ENCODE results near the gene JARID2.
A peak's percentile ranks its signal among the peaks of the same experiment; 100 is the strongest.

JARID2 gene

DNA sequence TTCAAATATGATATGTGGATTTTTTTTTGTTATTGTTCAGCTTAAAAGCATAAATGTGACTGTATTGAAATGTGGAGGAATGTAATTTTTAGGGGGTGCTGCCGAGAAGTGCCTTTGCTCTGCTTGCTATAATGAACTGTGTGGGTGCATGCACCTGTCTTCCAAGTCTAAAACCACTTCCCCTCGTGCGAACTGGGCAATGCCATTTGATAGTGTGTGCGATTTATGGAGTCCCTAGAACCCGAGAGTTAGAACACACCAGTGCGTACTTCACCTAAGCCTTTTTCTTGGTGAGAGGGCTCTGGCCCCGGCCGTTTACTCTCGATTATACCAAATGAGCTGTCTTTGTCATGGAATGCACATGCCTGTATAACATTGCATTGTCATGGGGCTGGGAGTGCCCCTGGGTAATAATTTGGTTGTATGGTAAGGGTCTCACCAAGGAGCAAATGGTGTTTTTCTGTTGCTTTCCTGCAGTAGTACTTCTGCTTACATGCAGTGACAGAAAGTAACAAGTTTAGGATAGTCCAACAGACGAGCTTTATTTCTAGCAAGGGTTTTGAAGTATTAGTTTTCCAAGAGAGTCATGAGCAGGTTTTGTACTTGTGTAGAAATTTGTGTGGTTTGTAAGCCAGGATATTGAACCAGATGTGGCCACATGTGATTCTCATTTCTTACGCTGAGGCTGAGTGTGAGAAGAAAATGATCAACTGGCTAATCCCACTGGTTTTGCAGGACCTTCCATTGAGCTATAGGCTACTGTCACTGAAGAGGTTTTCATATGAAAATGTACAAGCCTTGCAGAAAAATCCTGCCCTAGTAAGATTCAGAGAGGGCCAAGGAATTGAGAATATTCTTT lies 244.6 kb downstream of the JARID2 start:
- no peak for DNase-seq (ENCODE audit: low read depth)

GRCh38 chr6:15491255-15491985 lies 245.6 kb downstream of the JARID2 start:
- DNase-seq (ENCODE audit: low read depth), result peak; percentile 76

DNA sequence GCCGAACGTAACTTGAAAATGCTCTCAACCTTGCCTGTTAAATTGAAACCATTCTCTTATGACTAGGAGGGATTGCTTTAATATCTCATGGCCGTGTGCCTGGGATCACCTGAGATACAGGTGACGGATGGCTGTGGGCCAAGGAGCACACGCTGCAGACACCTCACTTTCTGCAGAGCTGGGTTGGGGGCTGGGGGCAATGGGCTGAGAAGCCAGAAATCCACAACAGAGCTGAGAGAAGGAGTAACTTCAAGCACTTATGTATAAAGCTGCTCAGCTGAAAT lies 246.1 kb downstream of the JARID2 start:
- DNase-seq (ENCODE audit: low read depth), result no peak

DNA sequence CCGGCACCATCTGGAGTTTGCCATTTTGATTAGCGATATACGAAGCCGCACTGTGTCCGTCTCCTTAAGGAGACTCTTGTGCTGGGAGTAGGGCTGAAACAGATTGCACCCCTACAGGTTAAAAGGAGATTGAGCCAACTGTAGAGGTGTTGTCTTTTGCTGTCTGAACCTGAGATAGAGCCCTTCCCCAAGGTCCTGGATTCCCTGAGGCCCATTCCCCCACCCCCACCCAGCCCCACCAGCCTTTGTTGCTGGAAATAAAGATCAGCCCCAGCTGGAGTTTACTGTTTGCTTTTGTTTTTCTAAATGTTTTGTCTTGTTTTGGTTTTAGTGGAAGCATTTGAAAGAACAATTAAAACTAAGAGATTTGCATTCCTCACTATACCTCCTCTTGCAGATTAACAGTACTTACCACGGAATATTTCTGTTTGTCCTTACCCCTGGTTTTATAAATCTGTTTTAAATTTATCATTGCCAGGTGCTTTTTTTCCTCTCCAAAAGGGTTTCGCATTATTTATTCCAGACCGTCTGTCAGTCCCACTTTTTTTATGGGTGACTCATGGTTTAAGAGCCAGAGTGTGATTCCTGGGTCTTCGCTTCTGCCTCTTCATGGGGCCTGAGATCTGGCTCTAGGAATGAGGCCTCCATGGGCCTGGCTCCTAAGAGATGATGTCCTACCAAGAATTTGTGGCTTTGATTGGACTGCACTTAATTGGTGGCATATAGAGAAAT lies 247.7 kb downstream of the JARID2 start:
- peak; percentile 72 for DNase-seq (ENCODE audit: low read depth)

DNA sequence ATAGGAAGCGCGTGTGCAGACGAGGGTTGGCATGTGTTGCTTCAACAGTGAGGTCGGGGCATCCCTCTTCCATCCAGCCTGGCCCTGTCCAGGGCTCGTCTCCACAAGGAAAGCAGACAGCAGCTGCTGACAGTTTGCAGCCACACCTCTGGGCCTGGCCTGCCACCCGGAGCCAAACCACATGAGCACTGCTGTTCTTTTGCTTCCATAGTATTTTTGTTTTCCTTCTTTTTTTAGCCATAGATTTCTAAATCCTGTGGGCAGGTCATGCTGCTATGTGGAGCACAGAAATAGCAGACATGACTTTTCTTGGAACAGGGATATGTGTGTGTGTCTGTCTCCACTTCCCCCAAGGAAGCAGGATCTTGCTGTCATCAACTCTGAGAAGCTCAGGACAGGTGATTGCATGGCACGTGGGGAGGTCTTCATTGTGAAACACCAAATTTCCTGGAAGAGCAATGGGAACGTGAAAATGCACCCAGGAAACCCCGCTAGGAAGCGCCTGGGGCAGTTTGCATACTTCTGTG lies 249.6 kb downstream of the JARID2 start:
- DNase-seq (ENCODE audit: low read depth), result peak; percentile 35

DNA sequence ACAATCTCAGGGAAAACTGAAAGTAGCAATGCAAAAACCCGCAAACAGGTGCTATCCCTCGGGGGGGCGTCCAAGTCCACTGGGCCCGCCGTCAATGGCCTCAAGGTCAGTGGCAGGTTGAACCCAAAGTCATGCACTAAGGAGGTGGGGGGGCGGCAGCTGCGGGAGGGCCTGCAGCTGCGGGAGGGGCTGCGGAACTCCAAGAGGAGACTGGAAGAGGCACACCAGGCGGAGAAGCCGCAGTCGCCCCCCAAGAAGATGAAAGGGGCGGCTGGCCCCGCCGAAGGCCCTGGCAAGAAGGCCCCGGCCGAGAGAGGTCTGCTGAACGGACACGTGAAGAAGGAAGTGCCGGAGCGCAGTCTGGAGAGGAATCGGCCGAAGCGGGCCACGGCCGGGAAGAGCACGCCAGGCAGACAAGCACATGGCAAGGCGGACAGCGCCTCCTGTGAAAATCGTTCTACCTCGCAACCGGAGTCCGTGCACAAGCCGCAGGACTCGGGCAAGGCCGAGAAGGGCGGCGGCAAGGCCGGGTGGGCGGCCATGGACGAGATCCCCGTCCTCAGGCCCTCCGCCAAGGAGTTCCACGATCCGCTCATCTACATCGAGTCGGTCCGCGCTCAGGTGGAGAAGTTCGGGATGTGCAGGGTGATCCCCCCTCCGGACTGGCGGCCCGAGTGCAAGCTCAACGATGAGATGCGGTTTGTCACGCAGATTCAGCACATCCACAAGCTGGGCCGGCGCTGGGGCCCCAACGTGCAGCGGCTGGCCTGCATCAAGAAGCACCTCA lies 250.7 kb downstream of the JARID2 start:
- no peak for DNase-seq (ENCODE audit: low read depth)

GRCh38 chr6:15498640-15499039 lies 252.8 kb downstream of the JARID2 start:
- DNase-seq (ENCODE audit: low read depth), result peak; percentile 7

DNA sequence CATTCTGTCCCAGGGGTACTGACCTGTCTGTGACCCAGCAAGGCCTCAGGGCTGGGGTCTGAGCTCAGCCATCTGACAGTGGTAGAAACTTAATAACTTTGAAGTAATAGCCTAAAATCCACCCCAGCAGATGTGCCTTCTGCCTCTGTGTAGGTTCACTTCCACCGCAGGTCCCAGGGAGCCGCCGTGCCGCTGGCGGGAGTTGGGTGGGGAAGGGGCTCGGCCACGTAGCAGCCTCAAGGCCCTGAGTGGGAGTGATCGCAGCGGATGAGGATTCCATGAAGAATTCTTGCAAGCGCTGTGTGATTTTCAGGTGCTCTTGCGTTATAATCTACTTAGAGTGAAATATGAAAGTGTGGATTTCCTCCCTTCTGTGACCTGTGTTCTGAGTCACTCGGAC lies 253.3 kb downstream of the JARID2 start:
- no peak for DNase-seq (ENCODE audit: low read depth)

- DNase-seq (ENCODE audit: low read depth), result no peak
Observed at GRCh38 chr6:15499591-15499990, 253.7 kb downstream of the JARID2 start.

GRCh38 chr6:15500078-15500740 lies 254.3 kb downstream of the JARID2 start:
- no peak for DNase-seq (ENCODE audit: low read depth)

GRCh38 chr6:15500901-15501825 lies 255.3 kb downstream of the JARID2 start:
- no peak for DNase-seq (ENCODE audit: low read depth)

DNA sequence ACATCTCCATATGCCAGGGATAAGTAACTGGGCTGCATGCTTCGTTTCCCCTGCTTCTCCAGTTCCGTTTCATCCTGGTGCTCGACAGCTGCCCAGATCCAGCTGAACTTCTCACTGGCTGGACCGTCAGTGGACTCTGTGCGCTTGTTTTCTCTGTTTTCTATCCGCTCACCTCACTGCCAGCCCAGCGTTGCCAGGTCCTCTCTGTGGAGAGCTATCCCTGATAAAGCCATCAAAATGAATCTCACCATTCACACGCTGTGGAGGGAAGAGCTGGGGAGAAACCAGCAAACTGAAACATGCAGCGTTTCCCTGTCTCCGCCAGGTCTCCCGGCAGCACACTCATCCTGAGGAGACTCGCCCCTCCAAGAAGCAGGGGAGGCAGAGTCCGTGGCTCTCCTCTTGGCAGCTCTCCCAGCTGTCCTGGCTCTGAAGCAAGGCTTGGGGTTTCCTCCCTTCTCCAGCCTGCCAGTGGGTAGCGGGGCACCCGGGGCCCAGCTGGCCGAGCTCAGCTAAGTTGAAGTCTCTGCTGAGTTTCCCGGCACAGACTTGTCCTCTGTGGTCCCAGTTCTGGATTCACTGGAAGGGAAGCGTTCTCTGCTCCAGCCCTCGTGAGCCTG lies 256.1 kb downstream of the JARID2 start:
- peak; percentile 63 for DNase-seq (ENCODE audit: low read depth)

GRCh38 chr6:15502446-15503345 lies 256.8 kb downstream of the JARID2 start:
- DNase-seq (ENCODE audit: low read depth), result no peak

DNA sequence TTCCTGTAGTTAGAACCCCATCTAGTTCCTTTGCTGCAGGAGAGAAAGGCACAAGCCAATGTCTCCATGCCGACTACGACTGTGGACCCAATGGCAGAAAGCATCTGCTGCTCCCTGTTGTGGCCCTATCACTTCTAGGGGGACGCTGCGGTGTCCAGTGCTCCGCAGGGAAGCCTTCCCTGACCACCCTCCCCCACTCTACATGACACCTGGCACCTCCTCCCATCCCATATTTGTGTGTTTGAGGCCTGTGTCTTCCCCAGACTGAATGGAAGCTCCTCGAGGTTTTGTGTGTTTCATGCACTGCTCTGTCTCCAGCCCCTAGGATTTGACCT lies 257.4 kb downstream of the JARID2 start:
- DNase-seq (ENCODE audit: low read depth), result no peak

DNA sequence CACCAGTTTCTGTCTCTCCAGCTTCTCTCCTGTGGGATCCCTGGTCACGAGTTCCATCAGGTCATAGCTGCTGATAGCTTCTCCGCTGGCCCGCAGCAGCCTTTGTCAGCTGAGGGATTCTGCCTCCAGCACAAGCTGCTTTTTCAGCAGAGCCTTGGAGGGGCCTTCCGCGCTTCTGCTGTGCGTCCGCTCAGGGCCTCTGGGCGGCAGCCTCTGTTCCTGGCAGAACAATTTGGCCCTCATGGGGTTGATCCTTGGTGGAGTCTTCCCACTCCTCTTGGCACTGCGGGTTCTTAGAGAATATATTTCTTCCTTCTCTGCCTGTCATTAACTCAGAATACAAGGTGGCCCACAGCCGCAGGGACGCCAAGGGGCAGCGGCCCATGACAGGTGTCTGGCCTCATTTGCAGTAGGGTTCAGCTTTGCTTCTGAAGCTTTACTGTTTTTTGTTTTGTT lies 258.2 kb downstream of the JARID2 start:
- DNase-seq (ENCODE audit: low read depth), result no peak

- DNase-seq (ENCODE audit: low read depth), result peak; percentile 100
Observed at GRCh38 chr6:15504581-15505350, 258.9 kb downstream of the JARID2 start.

- no peak for DNase-seq (ENCODE audit: low read depth)
Observed at GRCh38 chr6:15505463-15505918, 259.6 kb downstream of the JARID2 start.

- no peak for DNase-seq (ENCODE audit: low read depth)
Observed at GRCh38 chr6:15506066-15506465, 260.2 kb downstream of the JARID2 start.
